ENCODE data around the gene SAGE1.
"Not testable (repeated sequence)": the region's sequence is repeated elsewhere in the genome, so short reads cannot be mapped to it uniquely, and the experiment has no call there.

DNA sequence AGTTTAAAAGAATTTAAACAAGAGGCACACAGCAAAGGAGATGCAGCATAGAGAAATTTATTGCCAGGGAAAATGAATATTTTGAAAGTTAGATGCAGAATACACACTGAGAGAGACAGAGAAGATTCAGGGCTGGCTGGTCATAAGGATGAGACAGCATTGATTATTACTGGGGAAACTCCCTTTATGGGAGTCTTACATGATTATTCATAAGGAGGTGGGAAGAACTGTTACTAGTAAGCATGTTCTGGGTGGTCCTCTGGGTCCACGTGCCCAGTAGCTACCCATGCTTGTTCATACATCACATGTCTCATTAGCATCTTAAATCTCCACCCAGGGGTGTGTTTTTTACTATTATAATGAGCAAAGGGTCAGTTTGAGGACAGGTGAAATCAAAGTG is 27.0 kb downstream of the SAGE1 start:
- TF ChIP-seq, protein P1, sequence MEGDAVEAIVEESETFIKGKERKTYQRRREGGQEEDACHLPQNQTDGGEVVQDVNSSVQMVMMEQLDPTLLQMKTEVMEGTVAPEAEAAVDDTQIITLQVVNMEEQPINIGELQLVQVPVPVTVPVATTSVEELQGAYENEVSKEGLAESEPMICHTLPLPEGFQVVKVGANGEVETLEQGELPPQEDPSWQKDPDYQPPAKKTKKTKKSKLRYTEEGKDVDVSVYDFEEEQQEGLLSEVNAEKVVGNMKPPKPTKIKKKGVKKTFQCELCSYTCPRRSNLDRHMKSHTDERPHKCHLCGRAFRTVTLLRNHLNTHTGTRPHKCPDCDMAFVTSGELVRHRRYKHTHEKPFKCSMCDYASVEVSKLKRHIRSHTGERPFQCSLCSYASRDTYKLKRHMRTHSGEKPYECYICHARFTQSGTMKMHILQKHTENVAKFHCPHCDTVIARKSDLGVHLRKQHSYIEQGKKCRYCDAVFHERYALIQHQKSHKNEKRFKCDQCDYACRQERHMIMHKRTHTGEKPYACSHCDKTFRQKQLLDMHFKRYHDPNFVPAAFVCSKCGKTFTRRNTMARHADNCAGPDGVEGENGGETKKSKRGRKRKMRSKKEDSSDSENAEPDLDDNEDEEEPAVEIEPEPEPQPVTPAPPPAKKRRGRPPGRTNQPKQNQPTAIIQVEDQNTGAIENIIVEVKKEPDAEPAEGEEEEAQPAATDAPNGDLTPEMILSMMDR (IDR thresholded peaks at IDR 0.05), result not testable (repeated sequence)
- TF ChIP-seq ZFX (IDR thresholded peaks at IDR 0.05; ENCODE audit: borderline replicate concordance), result not testable (repeated sequence)

Data from 22Rv1 (cell line).